Activated naive CD8-positive, alpha-beta T cell treated with anti-CD3 and anti-CD28 coated beads, Interleukin-2, amount 10 ng/mL, durations not matched to agents 7 days and 5 days (primary cell): ENCODE measurements around the gene ELAVL4. TPM values are rescaled to one million over a fixed set of nuclear protein-coding genes. Genes with fewer than 3 reads are reported as not detected.

Experiments
- ATAC-seq: fragments of 150-1000 bp; cut with Tn5 transposase; one replicate; pipeline ENCODE4 v1.10.0; 2021; ENCODE audit warnings: low read depth, moderate library complexity
- POLR2A ChIA-PET: fragments of 350-600 bp; sonication (Branson Sonifier 250); formaldehyde crosslinking; loops from one replicate; lab custom pipeline; 2021; ENCODE audit warnings: antibody characterized with exemption; lab: Charles Lee
- DNase-seq: peaks from one replicate; pipeline ENCODE4 v3.0.0; 2021
- H3K27ac Mint-ChIP-seq: one replicate; pipeline ENCODE4 v1.8.0; 2022; ENCODE audit warnings: mild to moderate bottlenecking, mixed read lengths
- H3K27me3 Mint-ChIP-seq: one replicate; pipeline ENCODE4 v1.8.0; 2022; ENCODE audit warnings: mild to moderate bottlenecking, moderate library complexity, mixed read lengths
- H3K36me3 Mint-ChIP-seq: one replicate; pipeline ENCODE4 v1.8.0; 2021; ENCODE audit warnings: mild to moderate bottlenecking, mixed read lengths
- H3K4me1 Mint-ChIP-seq: one replicate; pipeline ENCODE4 v1.8.0; 2021; ENCODE audit warnings: mixed read lengths
- H3K4me3 Mint-ChIP-seq: one replicate; pipeline ENCODE4 v1.8.0; 2022; ENCODE audit warnings: mild to moderate bottlenecking, moderate library complexity, mixed read lengths
- H3K9me3 Mint-ChIP-seq: one replicate; pipeline ENCODE4 v1.8.0; 2021; ENCODE audit warnings: mixed read lengths
- total RNA-seq, 2 experiments: library from RNA; stranded (reverse); gene quantifications; one replicate each; pipeline ENCODE4 v1.2.3, GENCODE V29; 2021

ELAVL4 gene
- total RNA-seq, 2 experiments from 2014 or later = not detected

GRCh38 chr1:50175719-50176639, 67.3 kb downstream of the ELAVL4 start:
- no peak overlapping the region for H3K4me3 Mint-ChIP-seq
- POLR2A ChIA-PET = no interaction called here
- H3K27ac Mint-ChIP-seq = no peak overlapping the region
- no peaks in the 10 kb centered on the region for H3K36me3 Mint-ChIP-seq
- no peak for ATAC-seq
- H3K27me3 Mint-ChIP-seq = peaks cover 9% of the 10 kb centered on the region
- no peak for DNase-seq
- H3K4me1 Mint-ChIP-seq = no peaks in the 10 kb centered on the region
- no peaks in the 10 kb centered on the region for H3K9me3 Mint-ChIP-seq

GRCh38 chr1:50177994-50178393, 69.3 kb downstream of the ELAVL4 start:
- POLR2A ChIA-PET = no interaction called here
- Mint-ChIP-seq H3K27ac (no peak overlapping the region), H3K4me1 (no peaks in the 10 kb centered on the region), H3K27me3 (peaks cover 9% of the 10 kb centered on the region), H3K36me3 (no peaks in the 10 kb centered on the region), H3K9me3 (no peaks in the 10 kb centered on the region), H3K4me3 (no peak overlapping the region)
- no peak for DNase-seq
- no peak for ATAC-seq

- Mint-ChIP-seq H3K36me3 (no peaks in the 10 kb centered on the region), H3K4me3 (no peak overlapping the region), H3K4me1 (no peaks in the 10 kb centered on the region), H3K27me3 (peaks cover 2% of the 10 kb centered on the region), H3K9me3 (no peaks in the 10 kb centered on the region), H3K27ac (no peak overlapping the region)
- ATAC-seq = no peak
- POLR2A ChIA-PET = no interaction called here
- DNase-seq = no peak
Observed at GRCh38 chr1:50179639-50180038, 70.9 kb downstream of the ELAVL4 start.

- Mint-ChIP-seq H3K36me3 (no peaks in the 10 kb centered on the region), H3K27ac (no peak overlapping the region), H3K9me3 (no peaks in the 10 kb centered on the region), H3K4me1 (no peaks in the 10 kb centered on the region), H3K4me3 (no peak overlapping the region), H3K27me3 (peaks cover 2% of the 10 kb centered on the region)
- no peak for DNase-seq
- POLR2A ChIA-PET = no interaction called here
- no peak for ATAC-seq
Observed at GRCh38 chr1:50180367-50180766, 71.6 kb downstream of the ELAVL4 start.

- H3K4me3 Mint-ChIP-seq = no peak overlapping the region
- H3K27me3 Mint-ChIP-seq = peaks cover 2% of the 10 kb centered on the region
- no peaks in the 10 kb centered on the region for H3K36me3 Mint-ChIP-seq
- H3K27ac Mint-ChIP-seq = no peak overlapping the region
- no peaks in the 10 kb centered on the region for H3K4me1 Mint-ChIP-seq
- POLR2A ChIA-PET = no interaction called here
- ATAC-seq (no peak), DNase-seq (no peak)
- H3K9me3 Mint-ChIP-seq = no peaks in the 10 kb centered on the region
Observed at GRCh38 chr1:50181027-50181663, 72.4 kb downstream of the ELAVL4 start.

- DNase-seq = no peak
- H3K27ac Mint-ChIP-seq = no peak overlapping the region
- ATAC-seq = no peak
- no peaks in the 10 kb centered on the region for H3K9me3 Mint-ChIP-seq
- H3K4me1 Mint-ChIP-seq = no peaks in the 10 kb centered on the region
- H3K27me3 Mint-ChIP-seq = peaks cover 2% of the 10 kb centered on the region
- POLR2A ChIA-PET = no interaction called here
- no peaks in the 10 kb centered on the region for H3K36me3 Mint-ChIP-seq
- H3K4me3 Mint-ChIP-seq = no peak overlapping the region
Observed at GRCh38 chr1:50183378-50184133, 74.8 kb downstream of the ELAVL4 start.

GRCh38 chr1:50189369-50189768, 80.6 kb downstream of the ELAVL4 start:
- Mint-ChIP-seq H3K9me3 (no peaks in the 10 kb centered on the region), H3K27ac (no peak overlapping the region), H3K4me3 (no peak overlapping the region), H3K36me3 (no peaks in the 10 kb centered on the region), H3K4me1 (no peaks in the 10 kb centered on the region), H3K27me3 (no peaks in the 10 kb centered on the region)
- ATAC-seq (no peak), DNase-seq (no peak)
- POLR2A ChIA-PET = no interaction called here

- Mint-ChIP-seq H3K27ac (no peak overlapping the region), H3K27me3 (no peaks in the 10 kb centered on the region), H3K4me1 (no peaks in the 10 kb centered on the region), H3K9me3 (no peaks in the 10 kb centered on the region), H3K36me3 (no peaks in the 10 kb centered on the region), H3K4me3 (no peak overlapping the region)
- POLR2A ChIA-PET = no interaction called here
- ATAC-seq (no peak), DNase-seq (no peak)
Observed at GRCh38 chr1:50193002-50193401, 84.3 kb downstream of the ELAVL4 start.

- no peaks in the 10 kb centered on the region for H3K27me3 Mint-ChIP-seq
- no peak overlapping the region for H3K27ac Mint-ChIP-seq
- POLR2A ChIA-PET = no interaction called here
- H3K9me3 Mint-ChIP-seq = no peaks in the 10 kb centered on the region
- DNase-seq = no peak
- no peaks in the 10 kb centered on the region for H3K36me3 Mint-ChIP-seq
- no peak overlapping the region for H3K4me3 Mint-ChIP-seq
- H3K4me1 Mint-ChIP-seq = no peaks in the 10 kb centered on the region
- ATAC-seq = no peak
Observed at GRCh38 chr1:50195205-50195604, 86.5 kb downstream of the ELAVL4 start.

GRCh38 chr1:50196081-50196480, 87.4 kb downstream of the ELAVL4 start:
- Mint-ChIP-seq H3K9me3 (no peaks in the 10 kb centered on the region), H3K4me1 (no peaks in the 10 kb centered on the region), H3K27me3 (no peaks in the 10 kb centered on the region), H3K27ac (no peak overlapping the region), H3K36me3 (no peaks in the 10 kb centered on the region), H3K4me3 (no peak overlapping the region)
- ATAC-seq (no peak), DNase-seq (no peak)
- POLR2A ChIA-PET = no interaction called here

GRCh38 chr1:50197216-50197615, 88.5 kb downstream of the ELAVL4 start:
- POLR2A ChIA-PET = no interaction called here
- DNase-seq = no peak
- Mint-ChIP-seq H3K9me3 (no peaks in the 10 kb centered on the region), H3K27ac (no peak overlapping the region), H3K27me3 (no peaks in the 10 kb centered on the region), H3K4me3 (no peak overlapping the region), H3K4me1 (no peaks in the 10 kb centered on the region), H3K36me3 (no peaks in the 10 kb centered on the region)
- ATAC-seq = no peak

GRCh38 chr1:50208315-50208714, 99.6 kb downstream of the ELAVL4 start:
- Mint-ChIP-seq H3K27me3 (no peaks in the 10 kb centered on the region), H3K27ac (no peak overlapping the region), H3K36me3 (no peaks in the 10 kb centered on the region), H3K4me1 (no peaks in the 10 kb centered on the region), H3K4me3 (no peak overlapping the region), H3K9me3 (no peaks in the 10 kb centered on the region)
- DNase-seq = no peak
- POLR2A ChIA-PET = no interaction called here
- no peak for ATAC-seq

- Mint-ChIP-seq H3K36me3 (no peaks in the 10 kb centered on the region), H3K9me3 (no peaks in the 10 kb centered on the region), H3K27ac (no peak overlapping the region), H3K4me1 (no peaks in the 10 kb centered on the region), H3K27me3 (no peaks in the 10 kb centered on the region), H3K4me3 (no peak overlapping the region)
- POLR2A ChIA-PET = no interaction called here
- DNase-seq = no peak
- no peak for ATAC-seq
Observed at GRCh38 chr1:50208756-50209155, 100.0 kb downstream of the ELAVL4 start.
